Skeletal muscle satellite cell (primary cell): ENCODE results near the gene PAX5.

ENCODE experiments used
- H3K27me3 ChIP-seq: 2 replicates; pipeline ENCODE4 v1.7.0; 2013; ENCODE audit warnings: low read length; ENCODE audit not compliant: control insufficient read depth, insufficient read depth
- H3K36me3 ChIP-seq: 2 replicates; pipeline ENCODE4 v1.7.0; 2013; ENCODE audit warnings: mild to moderate bottlenecking, control low read depth, low read length; ENCODE audit not compliant: insufficient read depth
- H3K4me1 ChIP-seq: 2 replicates; pipeline ENCODE4 v1.7.0; 2013; ENCODE audit warnings: low read length; ENCODE audit not compliant: control insufficient read depth, insufficient read depth
- H3K4me2 ChIP-seq: 2 replicates; pipeline ENCODE4 v1.7.0; 2013; ENCODE audit warnings: mild to moderate bottlenecking, low read length
- H3K4me3 ChIP-seq: 2 replicates; pipeline ENCODE4 v1.7.0; 2013; ENCODE audit warnings: low read length
- H3K9ac ChIP-seq: 2 replicates; pipeline ENCODE4 v1.7.0; 2013; ENCODE audit warnings: mild to moderate bottlenecking, low read depth, low read length, moderate library complexity
- H3K9me3 ChIP-seq: replicated peaks from 2 replicates; pipeline ENCODE4 v1.7.0; 2013; ENCODE audit warnings: mild to moderate bottlenecking, control low read depth, low read length

The PAX5 gene

DNA sequence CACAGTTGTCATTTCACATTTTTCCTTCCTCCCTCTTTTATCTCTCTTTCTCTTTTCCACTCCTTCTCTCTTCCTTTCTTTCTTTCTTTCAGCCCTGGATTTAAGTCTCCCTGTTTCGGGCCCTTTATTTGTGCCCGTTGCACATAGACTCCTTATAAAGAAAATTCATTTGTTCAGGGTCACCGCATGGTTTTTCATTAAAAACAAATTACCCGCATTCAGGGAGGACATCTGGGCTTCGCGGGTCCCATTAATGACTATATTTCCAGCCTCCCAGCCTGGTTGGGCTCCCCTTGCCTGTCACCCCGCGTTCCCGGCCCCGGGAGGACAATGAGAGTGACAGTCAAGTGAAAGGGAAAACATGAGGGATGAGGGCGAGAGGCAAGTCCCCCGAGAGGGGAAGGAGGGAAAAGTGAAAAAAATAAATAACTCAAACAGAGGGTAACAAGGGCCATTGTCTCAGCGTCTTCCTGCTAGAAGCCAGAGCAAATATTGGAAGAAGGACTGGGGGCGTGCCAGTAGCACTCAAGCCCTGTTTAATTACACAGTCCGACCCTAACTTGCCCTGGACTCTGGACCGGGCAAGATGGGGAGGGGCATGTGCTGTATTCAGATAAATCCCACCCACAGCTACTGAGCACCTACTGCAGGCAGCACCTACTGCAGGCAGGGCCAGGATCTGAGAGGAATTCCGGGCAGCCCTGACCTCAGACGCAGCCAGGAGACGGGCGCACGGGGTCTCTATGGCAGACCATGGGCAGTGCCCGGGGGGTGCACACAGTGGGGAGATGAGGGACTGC is 166.2 kb downstream of the PAX5 start:
- Histone ChIP-seq H3K9me3 (no peaks in the 10 kb centered on the region), H3K4me3 (no peak overlapping the region), H3K27me3 (peaks cover 70% of the 10 kb centered on the region), H3K4me1 (no peaks in the 10 kb centered on the region), H3K36me3 (no peaks in the 10 kb centered on the region), H3K9ac (no peak overlapping the region), H3K4me2 (no peak overlapping the region)

GRCh38 chr9:36867241-36867640 is 166.8 kb downstream of the PAX5 start:
- peaks cover 67% of the 10 kb centered on the region for H3K27me3 ChIP-seq
- H3K9ac ChIP-seq, result no peak overlapping the region
- no peaks in the 10 kb centered on the region for H3K9me3 ChIP-seq
- H3K36me3 ChIP-seq, result no peaks in the 10 kb centered on the region
- H3K4me3 ChIP-seq, result no peak overlapping the region
- H3K4me1 ChIP-seq, result no peaks in the 10 kb centered on the region
- no peak overlapping the region for H3K4me2 ChIP-seq

- H3K9me3 ChIP-seq, result no peaks in the 10 kb centered on the region
- no peak overlapping the region for H3K9ac ChIP-seq
- H3K36me3 ChIP-seq, result no peaks in the 10 kb centered on the region
- H3K4me3 ChIP-seq, result no peak overlapping the region
- H3K4me1 ChIP-seq, result no peaks in the 10 kb centered on the region
- no peak overlapping the region for H3K4me2 ChIP-seq
- H3K27me3 ChIP-seq, result peaks cover 63% of the 10 kb centered on the region
Observed at GRCh38 chr9:36866840-36867239, 167.2 kb downstream of the PAX5 start.

GRCh38 chr9:36865731-36866635 is 168.1 kb downstream of the PAX5 start:
- H3K4me3 ChIP-seq, result no peak overlapping the region
- no peak overlapping the region for H3K4me2 ChIP-seq
- peaks cover 58% of the 10 kb centered on the region for H3K27me3 ChIP-seq
- H3K9ac ChIP-seq, result no peak overlapping the region
- no peaks in the 10 kb centered on the region for H3K9me3 ChIP-seq
- H3K36me3 ChIP-seq, result no peaks in the 10 kb centered on the region
- H3K4me1 ChIP-seq, result no peaks in the 10 kb centered on the region

GRCh38 chr9:36864491-36865410 is 169.3 kb downstream of the PAX5 start:
- Histone ChIP-seq H3K36me3 (no peaks in the 10 kb centered on the region), H3K4me3 (no peak overlapping the region), H3K4me1 (no peaks in the 10 kb centered on the region), H3K4me2 (no peak overlapping the region), H3K27me3 (peaks cover 62% of the 10 kb centered on the region), H3K9ac (no peak overlapping the region), H3K9me3 (no peaks in the 10 kb centered on the region)

DNA sequence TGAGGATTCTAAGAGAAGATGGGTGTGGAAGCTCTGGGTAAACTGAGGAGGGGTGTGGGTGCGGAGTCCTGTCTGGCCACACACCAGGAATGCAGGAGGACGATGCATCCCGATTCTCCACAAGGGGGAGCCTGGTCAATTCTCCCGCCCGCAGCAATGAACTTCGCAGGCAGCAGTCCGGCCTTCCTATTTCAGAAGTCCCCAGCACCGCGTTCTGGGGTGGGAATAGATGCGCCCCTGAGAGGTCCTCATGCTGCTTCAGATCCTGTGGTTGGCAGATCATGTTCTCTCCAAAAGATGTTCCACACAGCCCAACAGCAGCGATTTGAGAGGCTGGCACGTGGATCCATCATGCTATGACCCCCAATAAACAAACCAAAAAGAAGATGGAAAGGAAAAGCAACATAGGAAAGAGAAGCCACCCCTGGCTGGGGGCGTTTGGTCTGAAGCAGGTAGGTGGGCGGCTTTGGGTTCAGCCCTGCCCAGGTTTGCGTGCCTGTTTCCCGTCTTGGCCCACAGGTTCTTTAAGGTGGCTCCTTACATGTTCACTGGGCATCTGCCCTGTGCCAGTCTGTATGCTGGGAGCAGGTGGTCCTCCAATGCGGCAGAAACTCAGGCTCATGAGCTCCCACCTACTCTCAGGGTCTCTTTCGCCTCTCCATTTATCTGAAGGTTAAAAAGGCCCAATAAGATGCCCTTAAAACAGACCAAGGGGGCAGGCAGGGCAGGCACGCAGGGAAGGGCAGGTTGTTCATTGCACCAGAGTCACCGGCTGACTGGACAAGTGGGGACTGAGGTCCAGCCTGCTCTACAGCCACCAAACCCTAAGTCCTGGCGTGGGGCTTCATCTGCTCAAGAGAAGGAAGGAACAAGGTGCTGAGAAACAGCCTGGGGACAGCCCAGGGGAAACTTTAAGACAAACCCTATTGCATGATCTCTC is 171.6 kb downstream of the PAX5 start:
- no peak overlapping the region for H3K9ac ChIP-seq
- no peaks in the 10 kb centered on the region for H3K36me3 ChIP-seq
- no peaks in the 10 kb centered on the region for H3K9me3 ChIP-seq
- no peak overlapping the region for H3K4me3 ChIP-seq
- H3K4me1 ChIP-seq, result no peaks in the 10 kb centered on the region
- peaks cover 67% of the 10 kb centered on the region for H3K27me3 ChIP-seq
- H3K4me2 ChIP-seq, result no peak overlapping the region

DNA sequence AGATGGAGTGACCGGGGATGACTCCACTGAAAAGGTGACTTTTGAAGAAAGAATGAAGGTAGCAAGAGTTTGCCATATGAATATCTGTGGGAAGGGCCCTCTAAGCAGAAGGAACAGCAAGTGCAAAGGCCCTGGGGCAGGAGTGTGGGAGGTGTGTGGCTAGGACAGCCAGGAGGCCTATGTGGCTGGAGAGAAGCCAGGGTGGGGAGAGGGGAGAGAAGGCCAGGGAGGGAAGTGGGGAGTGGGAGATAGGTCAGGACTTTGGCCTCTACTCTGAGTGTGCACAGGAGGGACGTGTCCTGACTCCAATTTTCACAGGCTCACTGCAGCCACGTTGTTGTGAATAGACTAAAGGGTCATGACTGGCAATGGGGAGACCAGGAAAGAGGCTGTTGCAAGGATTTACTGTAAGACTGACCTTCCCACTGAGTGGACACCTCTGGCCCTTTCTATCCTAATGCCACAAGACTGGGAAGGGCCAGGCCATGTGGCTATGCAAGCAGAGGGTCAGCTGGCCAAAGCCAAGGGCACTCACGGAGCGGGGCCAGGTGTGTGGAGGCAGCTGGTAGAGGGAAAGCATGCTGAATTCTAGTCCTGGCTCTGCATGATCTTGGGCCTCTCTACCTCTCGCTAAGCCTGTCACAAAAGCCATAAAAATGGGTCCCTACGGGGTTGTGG is 172.4 kb downstream of the PAX5 start:
- peaks cover 67% of the 10 kb centered on the region for H3K27me3 ChIP-seq
- H3K4me3 ChIP-seq, result no peak overlapping the region
- H3K9ac ChIP-seq, result no peak overlapping the region
- no peaks in the 10 kb centered on the region for H3K36me3 ChIP-seq
- H3K4me1 ChIP-seq, result no peaks in the 10 kb centered on the region
- H3K4me2 ChIP-seq, result no peak overlapping the region
- no peaks in the 10 kb centered on the region for H3K9me3 ChIP-seq

DNA sequence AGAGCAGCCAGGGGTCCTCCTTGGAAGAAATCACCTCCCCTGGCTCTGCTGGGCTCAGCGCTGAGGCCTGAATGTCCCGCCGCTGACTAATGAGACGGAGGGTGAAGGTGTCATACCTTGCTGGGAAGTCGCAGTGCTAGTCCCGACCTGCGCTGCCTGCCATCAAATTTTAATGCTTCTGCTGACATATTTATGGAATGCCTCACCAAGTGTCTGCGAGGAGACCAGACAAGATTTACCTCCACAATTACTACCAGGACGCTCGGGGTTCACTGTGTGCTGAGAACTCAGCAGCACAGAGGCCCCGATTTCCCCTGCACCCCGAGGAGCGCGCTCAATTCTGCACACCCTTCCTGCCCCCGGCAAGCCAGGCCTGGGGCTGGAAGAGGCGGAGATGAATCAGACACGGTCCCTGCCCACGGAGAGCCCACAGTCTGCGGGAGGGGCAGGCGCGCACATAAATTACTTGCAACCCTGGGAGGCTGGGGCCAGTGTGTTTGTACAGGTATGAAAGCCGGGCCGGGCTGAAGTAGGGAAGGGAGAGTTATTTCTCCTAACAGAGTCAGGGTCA is 175.2 kb downstream of the PAX5 start:
- Histone ChIP-seq H3K27me3 (peaks cover 74% of the 10 kb centered on the region), H3K36me3 (no peaks in the 10 kb centered on the region), H3K9me3 (no peaks in the 10 kb centered on the region), H3K4me2 (no peak overlapping the region), H3K4me1 (no peaks in the 10 kb centered on the region), H3K4me3 (no peak overlapping the region), H3K9ac (no peak overlapping the region)

DNA sequence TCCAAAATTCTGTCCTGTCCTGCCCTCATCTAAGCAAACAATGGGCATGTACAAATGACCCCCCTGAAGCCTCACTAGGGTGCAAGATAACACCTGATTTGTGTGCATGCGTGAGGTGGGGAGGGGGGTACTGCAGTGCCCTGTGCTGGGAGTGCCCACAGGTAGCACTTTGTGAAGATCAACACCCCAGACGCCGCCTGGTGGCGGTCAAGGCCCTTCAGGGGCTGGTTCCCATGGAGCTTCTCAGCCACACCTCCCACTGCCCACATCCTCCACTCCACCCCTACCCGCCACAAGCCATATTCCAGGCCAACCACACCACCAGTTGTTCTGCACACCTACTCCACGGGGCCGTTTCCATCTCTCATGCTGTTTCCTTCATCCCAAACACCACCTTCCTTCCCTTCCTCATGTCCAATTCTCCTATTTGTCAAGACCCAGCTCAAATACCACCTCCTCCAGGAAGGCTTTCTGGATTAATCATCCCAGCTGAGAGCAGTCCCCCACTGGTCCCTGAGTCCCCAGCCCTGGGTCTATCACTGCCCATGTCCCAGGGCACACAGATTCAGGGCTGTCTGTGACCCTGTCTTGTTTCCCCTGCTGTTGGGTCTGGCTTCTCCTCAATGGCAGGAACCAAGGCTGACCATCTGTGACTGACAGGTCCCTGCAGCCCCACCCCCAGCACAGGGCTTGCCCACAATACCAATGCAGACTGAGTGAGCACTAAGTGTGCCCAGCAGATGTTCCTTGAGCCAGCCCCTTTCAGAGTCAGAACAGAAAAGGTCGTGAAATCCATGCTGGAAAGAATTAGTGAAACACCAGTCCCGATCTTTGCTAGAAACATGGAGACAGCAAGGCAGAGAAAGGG is 178.4 kb downstream of the PAX5 start:
- no peak overlapping the region for H3K4me2 ChIP-seq
- no peaks in the 10 kb centered on the region for H3K9me3 ChIP-seq
- H3K36me3 ChIP-seq, result no peaks in the 10 kb centered on the region
- no peak overlapping the region for H3K9ac ChIP-seq
- no peak overlapping the region for H3K4me3 ChIP-seq
- H3K27me3 ChIP-seq, result peaks cover 85% of the 10 kb centered on the region
- H3K4me1 ChIP-seq, result no peaks in the 10 kb centered on the region
